ENCODE results near the gene TCP11L1. TPM values are rescaled to one million over a fixed set of nuclear protein-coding genes. Genes with fewer than 3 reads are reported as not detected.
A peak's percentile ranks its signal among the peaks of the same experiment; 100 is the strongest.

Gene TCP11L1
- total and polyA plus RNA-seq, 2 donors (not counting 1 experiment from before 2014, with no cell fraction given), result 24.1 to 30.2 TPM

- Histone ChIP-seq H3K27me3 (ENCODE audit: control insufficient read depth, insufficient read depth, low read length) (peaks cover 2% of the 10 kb centered on the region), H3K4me2 (ENCODE audit: extremely low read depth, insufficient read depth, low read length) (no peak overlapping the region), H3K27ac (ENCODE audit: insufficient read depth, low read length) (no peak overlapping the region), H3K79me2 (ENCODE audit: control insufficient read depth, insufficient read depth, low read length) (no peaks in the 10 kb centered on the region), H3K9me3 (ENCODE audit: control insufficient read depth, insufficient read depth, low read depth, low read length) (no peaks in the 10 kb centered on the region), H2AFZ (ENCODE audit: low read length) (no peak overlapping the region), H4K20me1 (ENCODE audit: control insufficient read depth, extremely low read depth, insufficient read depth, low read length) (no peaks in the 10 kb centered on the region), H3K4me1 (ENCODE audit: control insufficient read depth, extremely low read depth, insufficient read depth, low read length) (no peaks in the 10 kb centered on the region), H3K9ac (ENCODE audit: insufficient read depth, low read length) (no peak overlapping the region), H3K4me3 (replicated peaks in 1 of 4; ENCODE audit: control extremely low read depth in 1 of 4, insufficient read depth in 1 of 4, low read depth in 3 of 4, low read length in 4 of 4) (no peak overlapping the region), H3K36me3 (ENCODE audit: control insufficient read depth, insufficient read depth, low read length) (no peaks in the 10 kb centered on the region)
- no peak for TF ChIP-seq EZH2 (IDR thresholded peaks at IDR 0.05; ENCODE audit: low read length, missing control alignments)
- TF ChIP-seq CTCF (conservative IDR thresholded peaks at IDR 0.05 in 1 of 2, IDR thresholded peaks at IDR 0.05 in 1 of 2; ENCODE audit: low read depth in 1 of 2, low read length in 2 of 2), result no peak
- DNase-seq (ENCODE audit: low read depth in 2 of 2), result no peak
Measured at GRCh38 chr11:32991427-32991826, 47.9 kb upstream of the TCP11L1 start.

DNA sequence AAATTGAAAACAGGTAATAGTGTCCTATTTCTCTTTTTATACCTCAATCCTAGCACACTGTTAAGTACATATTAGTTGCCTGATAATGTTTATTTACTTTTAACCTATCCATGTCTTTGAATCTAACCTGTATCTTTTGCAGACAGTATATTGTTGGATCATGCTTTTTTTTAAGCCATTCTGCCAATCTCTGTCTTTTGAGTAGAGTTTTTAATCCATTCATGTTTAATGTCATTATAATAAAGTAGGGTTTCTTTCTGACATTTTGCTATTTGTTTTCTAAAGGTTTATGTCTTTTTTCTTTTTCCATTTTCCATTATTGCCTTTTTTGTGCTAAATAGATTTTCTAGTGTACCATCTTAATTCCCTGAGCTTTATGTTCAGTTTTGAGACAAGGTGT is 47.5 kb upstream of the TCP11L1 start:
- no peak overlapping the region for H3K4me2 ChIP-seq (ENCODE audit: extremely low read depth, insufficient read depth, low read length)
- H3K9ac ChIP-seq (ENCODE audit: insufficient read depth, low read length), result no peak overlapping the region
- H3K4me1 ChIP-seq (ENCODE audit: control insufficient read depth, extremely low read depth, insufficient read depth, low read length), result no peaks in the 10 kb centered on the region
- no peak overlapping the region for H3K4me3 ChIP-seq (replicated peaks in 1 of 4; ENCODE audit: control extremely low read depth in 1 of 4, insufficient read depth in 1 of 4, low read depth in 3 of 4, low read length in 4 of 4)
- no peak overlapping the region for H3K27ac ChIP-seq (ENCODE audit: insufficient read depth, low read length)
- H3K36me3 ChIP-seq (ENCODE audit: control insufficient read depth, insufficient read depth, low read length), result no peaks in the 10 kb centered on the region
- H4K20me1 ChIP-seq (ENCODE audit: control insufficient read depth, extremely low read depth, insufficient read depth, low read length), result no peaks in the 10 kb centered on the region
- no peaks in the 10 kb centered on the region for H3K79me2 ChIP-seq (ENCODE audit: control insufficient read depth, insufficient read depth, low read length)
- H3K9me3 ChIP-seq (ENCODE audit: control insufficient read depth, insufficient read depth, low read depth, low read length), result no peaks in the 10 kb centered on the region
- H2AFZ ChIP-seq (ENCODE audit: low read length), result no peak overlapping the region
- DNase-seq (ENCODE audit: low read depth in 2 of 2), result no peak
- H3K27me3 ChIP-seq (ENCODE audit: control insufficient read depth, insufficient read depth, low read length), result peaks cover 2% of the 10 kb centered on the region
- no peak for TF ChIP-seq CTCF (conservative IDR thresholded peaks at IDR 0.05 in 1 of 2, IDR thresholded peaks at IDR 0.05 in 1 of 2; ENCODE audit: low read depth in 1 of 2, low read length in 2 of 2)
- TF ChIP-seq EZH2 (IDR thresholded peaks at IDR 0.05; ENCODE audit: low read length, missing control alignments), result no peak

DNA sequence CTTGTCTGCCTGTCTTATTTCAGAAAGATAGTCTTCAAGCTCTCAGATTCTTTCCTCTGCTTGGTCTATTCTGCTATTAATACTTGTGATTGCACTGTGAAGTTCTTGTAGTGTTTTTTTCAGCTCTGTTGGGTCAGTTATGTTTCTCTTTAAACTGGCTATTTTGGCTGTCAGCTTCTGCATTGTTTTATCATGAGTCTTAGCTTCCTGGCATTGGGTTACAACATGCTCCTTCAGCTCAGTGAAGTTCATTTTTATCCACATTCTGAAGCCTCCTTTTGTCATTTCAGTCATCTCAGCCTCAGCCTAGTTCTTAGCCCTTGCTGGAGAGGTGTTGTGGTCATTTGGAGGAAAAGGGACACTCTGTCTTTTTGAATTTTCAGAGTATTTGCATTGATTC is 39.2 kb upstream of the TCP11L1 start:
- no peak overlapping the region for H3K4me3 ChIP-seq (replicated peaks in 1 of 4; ENCODE audit: control extremely low read depth in 1 of 4, insufficient read depth in 1 of 4, low read depth in 3 of 4, low read length in 4 of 4)
- H2AFZ ChIP-seq (ENCODE audit: low read length), result no peak overlapping the region
- H3K27ac ChIP-seq (ENCODE audit: insufficient read depth, low read length), result no peak overlapping the region

More for the DNA sequence above, 39.2 kb upstream of the TCP11L1 start:
- H3K9ac ChIP-seq (ENCODE audit: insufficient read depth, low read length), result no peak overlapping the region
- no peaks in the 10 kb centered on the region for H3K27me3 ChIP-seq (ENCODE audit: control insufficient read depth, insufficient read depth, low read length)
- H3K9me3 ChIP-seq (ENCODE audit: control insufficient read depth, insufficient read depth, low read depth, low read length), result no peaks in the 10 kb centered on the region
- no peak overlapping the region for H3K4me2 ChIP-seq (ENCODE audit: extremely low read depth, insufficient read depth, low read length)
- TF ChIP-seq CTCF (conservative IDR thresholded peaks at IDR 0.05 in 1 of 2, IDR thresholded peaks at IDR 0.05 in 1 of 2; ENCODE audit: low read depth in 1 of 2, low read length in 2 of 2), result no peak
- no peak for TF ChIP-seq EZH2 (IDR thresholded peaks at IDR 0.05; ENCODE audit: low read length, missing control alignments)
- H3K36me3 ChIP-seq (ENCODE audit: control insufficient read depth, insufficient read depth, low read length), result no peaks in the 10 kb centered on the region
- no peaks in the 10 kb centered on the region for H3K79me2 ChIP-seq (ENCODE audit: control insufficient read depth, insufficient read depth, low read length)
- peaks cover 4% of the 10 kb centered on the region for H3K4me1 ChIP-seq (ENCODE audit: control insufficient read depth, extremely low read depth, insufficient read depth, low read length)
- H4K20me1 ChIP-seq (ENCODE audit: control insufficient read depth, extremely low read depth, insufficient read depth, low read length), result no peaks in the 10 kb centered on the region
- peak; percentile 86 to 90 for DNase-seq (ENCODE audit: low read depth in 2 of 2)
